Memory B cell (primary cell): ENCODE results near the gene ZNF717.

ENCODE experiments used
- ATAC-seq: fragments of 150-1000 bp; cut with Tn5 transposase; 2 replicates; pipeline ENCODE4 v1.10.0; 2021; ENCODE audit warnings: low read depth, mild to moderate bottlenecking, moderate library complexity
- DNase-seq, 2 donors: peaks; one replicate each; pipeline ENCODE4 v3.0.0; 2022; ENCODE audit warnings: low spot score in 2 of 2
- H3K27ac Mint-ChIP-seq: one replicate; pipeline ENCODE4 v1.8.0; 2022; ENCODE audit warnings: mild to moderate bottlenecking, moderate library complexity, mixed read lengths
- H3K27me3 Mint-ChIP-seq: one replicate; pipeline ENCODE4 v1.8.0; 2022; ENCODE audit warnings: mixed read lengths
- H3K36me3 Mint-ChIP-seq: one replicate; pipeline ENCODE4 v1.8.0; 2022; ENCODE audit warnings: mild to moderate bottlenecking, mixed read lengths
- H3K4me1 Mint-ChIP-seq: one replicate; pipeline ENCODE4 v1.8.0; 2022; ENCODE audit warnings: mixed read lengths
- H3K4me3 Mint-ChIP-seq: one replicate; pipeline ENCODE4 v1.8.0; 2022; ENCODE audit warnings: mild to moderate bottlenecking, moderate library complexity, mixed read lengths
- H3K9me3 Mint-ChIP-seq: one replicate; pipeline ENCODE4 v1.8.0; 2022; ENCODE audit warnings: mixed read lengths

Gene ZNF717

DNA sequence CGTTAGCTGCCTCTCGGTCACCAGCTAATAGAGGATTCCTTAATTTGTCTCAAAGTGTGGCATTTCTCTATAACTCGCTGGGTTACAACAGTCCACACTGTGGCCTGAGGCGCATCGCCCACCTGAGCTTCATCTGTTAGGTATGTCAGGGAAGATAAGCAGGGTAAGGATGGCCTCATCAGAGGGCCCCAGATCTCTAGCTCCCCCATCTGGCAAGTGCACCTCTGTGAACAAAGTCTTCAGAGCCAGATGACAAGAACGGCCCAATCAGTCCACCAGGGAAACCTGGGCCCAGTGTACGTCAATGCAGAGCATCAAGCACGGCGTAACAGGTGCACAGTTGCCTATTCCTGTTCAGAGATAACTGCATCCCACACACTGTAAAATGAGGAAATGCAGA is 98.0 kb downstream of the ZNF717 start:
- H3K9me3 Mint-ChIP-seq, result peaks cover 6% of the 10 kb centered on the region
- ATAC-seq (no peak), DNase-seq (no peak)
- H3K4me3 Mint-ChIP-seq, result no peak overlapping the region
- H3K36me3 Mint-ChIP-seq, result peaks cover 2% of the 10 kb centered on the region
- no peak overlapping the region for H3K27ac Mint-ChIP-seq
- H3K27me3 Mint-ChIP-seq, result no peaks in the 10 kb centered on the region
- H3K4me1 Mint-ChIP-seq, result no peaks in the 10 kb centered on the region
